Measurements from ENCODE around the gene QSER1. TPM values are rescaled to one million over a fixed set of nuclear protein-coding genes. Genes with fewer than 3 reads are reported as not detected.
A peak's percentile ranks its signal among the peaks of the same experiment; 100 is the strongest.

QSER1 gene
- total RNA-seq, 6 experiments from 2014 or later: 20.2 to 26.4 (median 24.0) TPM

DNA sequence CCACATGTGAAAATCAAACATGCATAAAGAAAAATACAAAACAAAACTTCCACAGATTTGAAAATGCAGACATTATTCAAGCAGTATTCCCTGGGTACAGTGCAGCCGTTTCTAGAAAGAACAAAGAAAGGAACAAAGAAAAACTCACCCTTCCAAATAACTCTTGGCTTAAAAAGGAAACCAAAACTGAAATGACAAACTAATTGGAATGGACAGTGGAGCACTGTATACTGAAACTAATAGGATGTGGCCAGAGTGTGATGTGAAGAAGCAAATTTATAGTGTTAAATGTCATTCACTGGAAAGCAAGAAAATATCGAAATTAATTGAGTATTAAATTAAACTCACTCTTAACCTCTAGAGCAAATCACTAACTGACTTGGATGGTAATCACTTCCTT, 55.4 kb downstream of the QSER1 start:
- no peaks in the 10 kb centered on the region for H3K9me3 Mint-ChIP-seq
- TF ChIP-seq CTCF (IDR thresholded peaks at IDR 0.05): no peak
- H3K36me3 Mint-ChIP-seq (ENCODE audit: low read depth): peaks cover 11% of the 10 kb centered on the region
- DNase-seq: no peak
- no peak overlapping the region for H3K4me3 Mint-ChIP-seq
- H3K4me1 Mint-ChIP-seq (ENCODE audit: low read depth): peaks cover 16% of the 10 kb centered on the region
- no peak overlapping the region for H3K27ac Mint-ChIP-seq
- peaks cover 2% of the 10 kb centered on the region; the same call in 1 of the 2 replicates for H3K27me3 Mint-ChIP-seq (ENCODE audit: insufficient read depth)

- peaks cover 16% of the 10 kb centered on the region for H3K4me1 Mint-ChIP-seq (ENCODE audit: low read depth)
- H3K4me3 Mint-ChIP-seq: no peak overlapping the region
- no peaks in the 10 kb centered on the region for H3K9me3 Mint-ChIP-seq
- no peak for TF ChIP-seq CTCF (IDR thresholded peaks at IDR 0.05)
- no peak overlapping the region for H3K27ac Mint-ChIP-seq
- peaks cover 11% of the 10 kb centered on the region for H3K36me3 Mint-ChIP-seq (ENCODE audit: low read depth)
- H3K27me3 Mint-ChIP-seq (ENCODE audit: insufficient read depth): peaks cover 2% of the 10 kb centered on the region; the same call in 1 of the 2 replicates
- DNase-seq: no peak
These were observed 57.1 kb downstream of the QSER1 start for GRCh38 chr11:32949739-32950138.

- no peaks in the 10 kb centered on the region for H3K9me3 Mint-ChIP-seq
- peaks cover 16% of the 10 kb centered on the region for H3K4me1 Mint-ChIP-seq (ENCODE audit: low read depth)
- no peak for DNase-seq
- H3K27me3 Mint-ChIP-seq (ENCODE audit: insufficient read depth): peaks cover 2% of the 10 kb centered on the region
- H3K36me3 Mint-ChIP-seq (ENCODE audit: low read depth): peaks cover 11% of the 10 kb centered on the region
- no peak overlapping the region for H3K4me3 Mint-ChIP-seq
- TF ChIP-seq CTCF (IDR thresholded peaks at IDR 0.05): no peak
- no peak overlapping the region for H3K27ac Mint-ChIP-seq
These were observed 59.8 kb downstream of the QSER1 start for GRCh38 chr11:32952421-32952820.

GRCh38 chr11:32953700-32954099, 61.1 kb downstream of the QSER1 start:
- DNase-seq: no peak
- Mint-ChIP-seq H3K36me3 (ENCODE audit: low read depth) (no peaks in the 10 kb centered on the region), H3K27me3 (ENCODE audit: insufficient read depth) (peaks cover 2% of the 10 kb centered on the region), H3K9me3 (no peaks in the 10 kb centered on the region), H3K27ac (no peak overlapping the region), H3K4me1 (ENCODE audit: low read depth) (peaks cover 5% of the 10 kb centered on the region), H3K4me3 (no peak overlapping the region)
- no peak for TF ChIP-seq CTCF (IDR thresholded peaks at IDR 0.05)

DNA sequence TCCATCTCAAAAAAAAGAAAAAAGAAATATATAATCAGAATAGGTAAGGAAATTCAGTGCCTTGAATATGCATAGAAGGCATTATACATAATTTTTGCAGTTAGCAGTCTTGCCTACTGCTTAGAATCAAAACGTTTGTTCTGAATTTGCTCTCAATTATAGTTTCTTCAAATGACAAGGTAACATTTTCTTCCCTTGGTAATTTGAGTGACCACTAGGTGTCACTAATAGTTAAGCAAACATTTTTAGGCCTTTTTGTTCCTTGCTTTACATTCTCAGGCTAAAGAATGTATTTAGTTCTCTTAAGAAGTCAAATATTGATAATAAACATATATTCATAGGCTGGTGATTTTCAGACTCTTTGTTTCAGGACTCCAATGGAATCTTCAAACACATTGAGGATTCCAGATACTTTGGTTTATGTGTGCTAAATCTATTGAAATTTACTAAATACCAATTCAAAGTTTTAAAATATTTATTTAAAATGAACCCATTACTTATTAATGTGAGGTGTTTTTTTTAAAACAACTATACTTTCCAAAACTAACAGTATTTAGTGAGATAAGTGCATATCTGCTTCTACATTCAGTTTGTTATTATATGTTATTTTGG, 68.0 kb downstream of the QSER1 start:
- Mint-ChIP-seq H3K36me3 (ENCODE audit: low read depth) (peaks cover 14% of the 10 kb centered on the region), H3K4me3 (no peak overlapping the region), H3K27me3 (ENCODE audit: insufficient read depth) (no peaks in the 10 kb centered on the region; the same call in 1 of the 2 replicates), H3K4me1 (ENCODE audit: low read depth) (peaks cover 9% of the 10 kb centered on the region), H3K27ac (no peak overlapping the region), H3K9me3 (no peaks in the 10 kb centered on the region)
- DNase-seq: peak; percentile 60
- peak; percentile 92 for TF ChIP-seq CTCF (IDR thresholded peaks at IDR 0.05)
